ENCODE data around the gene RAD51AP1. TPM values are rescaled to one million over a fixed set of nuclear protein-coding genes. Genes with fewer than 3 reads are reported as not detected.
A peak's percentile ranks its signal among the peaks of the same experiment; 100 is the strongest.

The RAD51AP1 gene
- total RNA-seq, 2 donors from 2014 or later: 0.86 to 1.3 TPM

DNA sequence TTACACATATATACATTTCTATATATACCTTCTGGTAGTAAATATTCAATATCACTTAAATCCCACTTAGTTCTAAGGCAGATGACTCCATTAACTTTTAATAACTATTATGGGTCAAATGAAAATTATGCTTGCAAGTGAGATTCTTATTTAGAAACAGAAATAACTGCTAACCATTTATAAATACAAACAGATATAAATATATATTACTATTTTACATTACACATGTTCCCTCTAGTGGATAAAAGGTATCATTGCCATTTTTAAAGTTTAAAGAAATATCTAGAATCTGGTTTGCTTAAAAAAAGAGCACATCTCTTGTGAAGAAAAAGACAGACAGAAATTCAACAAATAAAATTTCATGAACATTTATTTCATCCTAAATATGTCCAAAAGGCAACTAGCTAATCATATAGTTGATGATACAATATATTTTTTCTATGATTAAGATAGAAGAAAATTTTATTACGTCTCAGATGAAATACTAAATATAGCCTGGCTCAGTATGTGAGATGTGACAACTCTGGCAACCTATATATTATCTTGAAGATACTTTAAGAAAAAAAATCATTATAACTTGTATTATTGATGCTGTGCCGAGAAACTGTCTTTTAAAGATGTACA lies 11.7 kb upstream of the RAD51AP1 start:
- no peak overlapping the region for H3K4me3 ChIP-seq
- TF ChIP-seq, protein P1, sequence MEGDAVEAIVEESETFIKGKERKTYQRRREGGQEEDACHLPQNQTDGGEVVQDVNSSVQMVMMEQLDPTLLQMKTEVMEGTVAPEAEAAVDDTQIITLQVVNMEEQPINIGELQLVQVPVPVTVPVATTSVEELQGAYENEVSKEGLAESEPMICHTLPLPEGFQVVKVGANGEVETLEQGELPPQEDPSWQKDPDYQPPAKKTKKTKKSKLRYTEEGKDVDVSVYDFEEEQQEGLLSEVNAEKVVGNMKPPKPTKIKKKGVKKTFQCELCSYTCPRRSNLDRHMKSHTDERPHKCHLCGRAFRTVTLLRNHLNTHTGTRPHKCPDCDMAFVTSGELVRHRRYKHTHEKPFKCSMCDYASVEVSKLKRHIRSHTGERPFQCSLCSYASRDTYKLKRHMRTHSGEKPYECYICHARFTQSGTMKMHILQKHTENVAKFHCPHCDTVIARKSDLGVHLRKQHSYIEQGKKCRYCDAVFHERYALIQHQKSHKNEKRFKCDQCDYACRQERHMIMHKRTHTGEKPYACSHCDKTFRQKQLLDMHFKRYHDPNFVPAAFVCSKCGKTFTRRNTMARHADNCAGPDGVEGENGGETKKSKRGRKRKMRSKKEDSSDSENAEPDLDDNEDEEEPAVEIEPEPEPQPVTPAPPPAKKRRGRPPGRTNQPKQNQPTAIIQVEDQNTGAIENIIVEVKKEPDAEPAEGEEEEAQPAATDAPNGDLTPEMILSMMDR (IDR thresholded peaks at IDR 0.05): peak; percentile 41 to 74
- peaks cover 19% of the 10 kb centered on the region for H3K36me3 ChIP-seq
- no peak for DNase-seq (ENCODE audit: low spot score)
- no peak overlapping the region for H3K27ac ChIP-seq
- H3K27me3 ChIP-seq: no peaks in the 10 kb centered on the region
- H3K4me1 ChIP-seq: no peaks in the 10 kb centered on the region
- H3K9me3 ChIP-seq: no peaks in the 10 kb centered on the region

DNA sequence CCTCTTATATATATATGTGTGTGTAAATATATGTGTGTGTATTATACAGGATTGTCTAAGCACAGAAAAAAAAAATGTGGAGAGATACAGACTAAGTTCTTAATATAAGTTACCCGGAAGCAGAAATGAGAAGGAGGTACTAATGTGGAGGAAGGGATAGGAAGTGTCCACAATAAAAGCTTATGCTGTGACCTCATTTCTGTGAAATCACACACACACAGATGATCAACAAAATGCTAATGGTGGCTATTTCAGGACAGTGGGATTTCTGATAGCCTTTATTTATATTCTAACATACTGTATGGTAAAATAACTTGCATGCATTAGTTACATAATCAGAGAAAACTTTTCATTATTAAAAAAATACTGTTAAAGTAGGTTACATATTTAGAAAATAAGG lies 8.5 kb upstream of the RAD51AP1 start:
- H3K9me3 ChIP-seq: no peaks in the 10 kb centered on the region
- TF ChIP-seq, protein P1 (IDR thresholded peaks at IDR 0.05): no peak
- no peak overlapping the region for H3K4me3 ChIP-seq
- no peak overlapping the region for H3K27ac ChIP-seq
- H3K4me1 ChIP-seq: no peaks in the 10 kb centered on the region
- no peak for DNase-seq (ENCODE audit: low spot score)
- no peaks in the 10 kb centered on the region for H3K27me3 ChIP-seq
- peaks cover 15% of the 10 kb centered on the region for H3K36me3 ChIP-seq

DNA sequence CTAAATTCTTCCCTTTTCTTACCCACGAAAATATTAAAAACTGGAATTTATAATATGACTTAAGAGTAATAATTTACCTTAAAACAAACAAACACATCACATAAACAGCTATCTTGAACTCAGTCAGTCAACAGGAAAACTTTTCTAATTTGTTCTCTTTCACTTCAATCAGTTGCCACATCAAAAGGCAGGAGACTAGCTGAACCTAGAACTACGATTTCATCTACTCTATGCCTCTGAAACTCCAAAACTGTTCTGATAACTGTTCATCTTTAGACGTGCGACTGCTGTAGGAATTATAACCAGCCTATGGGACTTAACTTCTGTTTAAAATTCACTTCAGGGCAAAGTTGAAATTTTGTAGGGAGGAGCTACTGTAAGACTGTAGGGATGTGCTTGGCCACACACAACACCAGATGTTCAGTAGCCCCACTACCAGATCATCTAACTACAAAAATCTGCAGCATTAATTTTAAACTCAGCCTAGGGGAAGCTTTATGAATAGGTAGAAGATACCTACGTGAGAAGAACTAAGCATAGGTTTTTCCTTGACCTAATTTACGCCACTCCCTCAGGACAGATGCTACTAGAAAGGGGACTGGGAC lies 7.6 kb upstream of the RAD51AP1 start:
- DNase-seq (ENCODE audit: low spot score): no peak
- peaks cover 14% of the 10 kb centered on the region for H3K36me3 ChIP-seq
- H3K4me1 ChIP-seq: no peaks in the 10 kb centered on the region
- no peaks in the 10 kb centered on the region for H3K9me3 ChIP-seq
- H3K4me3 ChIP-seq: no peak overlapping the region
- H3K27ac ChIP-seq: no peak overlapping the region
- no peaks in the 10 kb centered on the region for H3K27me3 ChIP-seq
- TF ChIP-seq, protein P1 (IDR thresholded peaks at IDR 0.05): no peak

DNA sequence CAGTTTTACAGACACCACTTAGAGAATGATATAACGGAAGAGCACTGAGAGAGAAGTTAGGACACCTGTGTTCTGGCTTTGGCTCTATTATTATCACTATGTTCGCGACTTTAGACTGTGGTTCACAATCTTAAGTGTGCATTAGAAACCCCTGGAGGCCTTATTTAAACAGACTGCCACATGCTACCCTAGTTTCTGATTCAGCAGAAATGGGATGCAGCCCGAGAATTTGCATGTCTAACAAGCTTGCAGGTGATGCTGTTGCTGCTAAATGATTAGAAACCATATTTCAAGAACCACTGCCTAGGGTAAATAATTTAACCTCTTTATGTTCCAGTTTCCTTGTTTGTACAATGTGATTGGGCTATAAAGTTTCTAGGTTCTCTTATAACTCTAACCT lies 3.6 kb upstream of the RAD51AP1 start:
- Histone ChIP-seq H3K4me3 (no peak overlapping the region), H3K36me3 (peaks cover 14% of the 10 kb centered on the region), H3K27ac (no peak overlapping the region), H3K9me3 (no peaks in the 10 kb centered on the region), H3K27me3 (no peaks in the 10 kb centered on the region), H3K4me1 (peaks cover 0 to 18% of the 10 kb centered on the region in 2 donors)
- TF ChIP-seq, protein P1 (IDR thresholded peaks at IDR 0.05): no peak
- DNase-seq (ENCODE audit: low spot score): no peak

DNA sequence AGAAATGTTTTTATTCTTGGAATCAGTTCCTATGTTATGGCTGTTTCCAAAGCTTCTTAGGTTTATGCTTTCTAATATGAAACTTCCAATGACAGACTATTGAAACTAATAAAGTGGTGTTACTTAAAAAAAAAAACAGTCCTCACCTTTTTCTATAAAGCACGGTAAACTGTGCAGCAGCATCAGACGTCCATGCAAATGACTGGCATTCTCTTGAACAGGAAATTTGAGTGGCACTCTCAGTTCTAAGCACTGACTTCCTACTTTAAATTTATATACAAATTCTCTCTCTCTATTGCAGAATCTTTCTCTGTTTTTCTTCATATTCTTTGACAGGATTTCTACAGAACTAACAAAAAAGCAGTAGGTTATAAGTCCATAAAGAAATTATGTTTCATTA lies 2.8 kb upstream of the RAD51AP1 start:
- no peak for DNase-seq (ENCODE audit: low spot score)
- no peak overlapping the region for H3K4me3 ChIP-seq
- no peak overlapping the region for H3K27ac ChIP-seq
- no peaks in the 10 kb centered on the region for H3K27me3 ChIP-seq
- TF ChIP-seq, protein P1 (IDR thresholded peaks at IDR 0.05): no peak
- H3K36me3 ChIP-seq: peaks cover 14% of the 10 kb centered on the region
- peaks cover 0 to 18% of the 10 kb centered on the region in 2 donors for H3K4me1 ChIP-seq
- H3K9me3 ChIP-seq: no peaks in the 10 kb centered on the region
